Tibial nerve (tissue), 4 donors: ENCODE results near the gene ZCCHC3. TPM values are rescaled to one million over a fixed set of nuclear protein-coding genes. Genes with fewer than 3 reads are reported as not detected.

Source experiments
- DNase-seq, 2 donors: peaks; one replicate each; pipeline ENCODE4 v3.0.0-alpha.2; 2019; ENCODE audit warnings: low spot score in 2 of 2
- H3K27ac ChIP-seq, 4 donors: fragments of 200-600 bp; sonication (generic) in 3 of 4; one replicate each; pipeline ENCODE4 v1.5.1; 2017 to 2019; ENCODE audit warnings: mild to moderate bottlenecking in 1 of 4
- H3K27me3 ChIP-seq, 2 donors: fragments of 200-600 bp; sonication (generic) in 1 of 2; one replicate each; pipeline versions ENCODE4 v1.5.1 to v1.6.0; 2017 to 2019
- H3K36me3 ChIP-seq, 3 donors: fragments of 200-600 bp; sonication (generic); one replicate each; pipeline ENCODE4 v1.5.1; 2018 to 2019
- H3K4me1 ChIP-seq, 4 donors: fragments of 200-600 bp; sonication (generic) in 3 of 4; one replicate each; pipeline ENCODE4 v1.5.1; 2017 to 2019
- H3K4me3 ChIP-seq, 4 donors: fragments of 200-600 bp; sonication (generic) in 3 of 4; one replicate each; pipeline ENCODE4 v1.5.1; 2017 to 2019; ENCODE audit warnings: mild to moderate bottlenecking in 1 of 4, moderate library complexity in 1 of 4
- H3K9me3 ChIP-seq, 4 donors: fragments of 200-600 bp; sonication (generic) in 3 of 4; one replicate each; pipeline ENCODE4 v1.5.1; 2017 to 2019
- CTCF ChIP-seq, 5 experiments: fragments of 200-600 bp in 3 of 5; fragments of 450-650 bp in 2 of 5; sonication (generic) in 3 of 5; IDR thresholded peaks; one replicate each; pipeline ENCODE4 v1.5.1; 2016 to 2019; ENCODE audit warnings: antibody characterized with exemption in 5 of 5, mild to moderate bottlenecking in 3 of 5, moderate library complexity in 2 of 5
- EP300 ChIP-seq, 2 donors: sonication (generic); formaldehyde crosslinking; IDR thresholded peaks; one replicate each; pipeline ENCODE4 v1.6.1; 2017; ENCODE audit warnings: antibody characterized with exemption in 2 of 2, mild to moderate bottlenecking in 1 of 2
- POLR2A ChIP-seq, 2 donors: fragments of 450-650 bp; IDR thresholded peaks; one replicate each; pipeline ENCODE4 v1.6.1; 2017; ENCODE audit warnings: antibody characterized with exemption in 2 of 2, mild to moderate bottlenecking in 2 of 2, moderate library complexity in 2 of 2
- WGBS, 2 donors: methylation state at CpG; one replicate each; pipeline ENCODE4 v1.1.5; 2018; 5-methylcytosine and 5-hydroxymethylcytosine counted together
- total RNA-seq, 4 donors: library from RNA; depleted of rRNA; stranded (reverse); fragments of >200 nt; gene quantifications; one replicate each; pipeline ENCODE4 v1.1.0, GENCODE V29; 2016

The ZCCHC3 gene
- total RNA-seq, 4 donors from 2014 or later = 12.0 to 24.9 (median 20.6) TPM

- TF ChIP-seq POLR2A (IDR thresholded peaks at IDR 0.05) (no peak), EP300 (IDR thresholded peaks at IDR 0.05) (no peak), CTCF (IDR thresholded peaks at IDR 0.05) (no peak)
- H3K27ac ChIP-seq = peak overlapping the region; percentile 81 to 98 (median 86)
Observed at GRCh38 chr20:346033-346639, 48.8 kb downstream of the ZCCHC3 start.

GRCh38 chr20:346640-347316 is 49.4 kb downstream of the ZCCHC3 start, which contains the start of gene NRSN2:
NRSN2 (plus strand) TSS chr20:347111; CDS start chr20:349644, 2,533 bp downstream.
- Histone ChIP-seq H3K27ac (peak within 1 kb of the TSS; percentile 81 to 98 (median 86)), H3K4me1 (peaks cover 0 to 13% (median 5%) of the 10 kb centered on the region in 4 donors), H3K27me3 (no peaks in the 10 kb centered on the region), H3K36me3 (peaks cover 0 to 18% (median 0%) of the 10 kb centered on the region in 3 donors), H3K9me3 (peaks cover 0 to 3% (median 0%) of the 10 kb centered on the region in 4 donors), H3K4me3 (peak within 1 kb of the TSS; percentile 51 to 83 (median 66))
- TF ChIP-seq POLR2A (IDR thresholded peaks at IDR 0.05) (peak in 1 of 2 donors; percentile 42), CTCF (IDR thresholded peaks at IDR 0.05) (no peak), EP300 (IDR thresholded peaks at IDR 0.05) (peak in 1 of 2 donors; percentile 51)
- 1 to 3% methylated on average over 30 to 37 of the region's 50 CpGs for WGBS, 2 donors
- peak in 1 of 2 donors; percentile 37 for DNase-seq

More at GRCh38 chr20:346033-346639, 48.8 kb downstream of the ZCCHC3 start:
- DNase-seq = no peak
- H3K27me3 ChIP-seq = no peaks in the 10 kb centered on the region
- H3K36me3 ChIP-seq = peaks cover 0 to 15% (median 0%) of the 10 kb centered on the region in 3 donors
- H3K9me3 ChIP-seq = peaks cover 0 to 5% (median 0%) of the 10 kb centered on the region in 4 donors
- peaks cover 0 to 13% (median 5%) of the 10 kb centered on the region in 4 donors for H3K4me1 ChIP-seq
- WGBS, 2 donors = 59 to 62% methylated on average over 9 of the region's 9 CpGs
- H3K4me3 ChIP-seq = peak overlapping the region; percentile 51 to 83 (median 66)

- H3K27me3 ChIP-seq = no peaks in the 10 kb centered on the region
- TF ChIP-seq CTCF (IDR thresholded peaks at IDR 0.05) (no peak), POLR2A (IDR thresholded peaks at IDR 0.05) (no peak), EP300 (IDR thresholded peaks at IDR 0.05) (no peak)
- 0% methylated on average over 15 to 19 of the region's 19 CpGs for WGBS, 2 donors
- H3K4me3 ChIP-seq = peak overlapping the region; percentile 51 to 83 (median 66)
- peak overlapping the region; percentile 81 to 98 (median 86) for H3K27ac ChIP-seq
- H3K4me1 ChIP-seq = peaks cover 0 to 13% (median 5%) of the 10 kb centered on the region in 4 donors
- H3K9me3 ChIP-seq = no peaks in the 10 kb centered on the region
- peaks cover 0 to 21% (median 0%) of the 10 kb centered on the region in 3 donors for H3K36me3 ChIP-seq
- no peak for DNase-seq
Observed at GRCh38 chr20:347317-347639, 49.9 kb downstream of the ZCCHC3 start.

- Histone ChIP-seq H3K4me3 (peak overlapping the region; percentile 51 to 83 (median 66)), H3K27me3 (no peaks in the 10 kb centered on the region), H3K27ac (peak overlapping the region; percentile 81 to 98 (median 86)), H3K4me1 (peaks cover 0 to 13% (median 5%) of the 10 kb centered on the region in 4 donors), H3K36me3 (peaks cover 0 to 24% (median 0%) of the 10 kb centered on the region in 3 donors), H3K9me3 (no peaks in the 10 kb centered on the region)
- 1% methylated on average over 54 to 57 of the region's 61 CpGs for WGBS, 2 donors
- peak; percentile 79 to 81 for DNase-seq
- TF ChIP-seq POLR2A (IDR thresholded peaks at IDR 0.05) = peak; percentile 25 to 54
- TF ChIP-seq EP300 (IDR thresholded peaks at IDR 0.05) = peak in 1 of 2 donors; percentile 62
- TF ChIP-seq CTCF (IDR thresholded peaks at IDR 0.05) = peak in 1 of 5 experiments; percentile 20
Observed at GRCh38 chr20:347640-348484, 50.5 kb downstream of the ZCCHC3 start.
